Tibial artery (tissue), 4 donors: ENCODE measurements around the gene ZNF516.

ENCODE experiments used
- DNase-seq, 2 donors: peaks; one replicate each; pipeline ENCODE4 v3.0.0-alpha.2; 2019
- H3K27ac ChIP-seq, 2 donors: fragments of 200-600 bp; sonication (generic) in 1 of 2; 1 replicate in 1 of 2; 2 replicates in 1 of 2; pipeline ENCODE4 v1.5.1; 2018 to 2019; ENCODE audit warnings: mild to moderate bottlenecking in 1 of 2
- H3K27me3 ChIP-seq, 2 donors: fragments of 200-600 bp; sonication (generic) in 1 of 2; one replicate each; pipeline versions ENCODE4 v1.5.1 to v1.6.0; 2016 to 2019
- H3K36me3 ChIP-seq, 3 donors: fragments of 200-600 bp; sonication (generic) in 2 of 3; one replicate each; pipeline ENCODE4 v1.5.1; 2016 to 2019; ENCODE audit warnings: mild to moderate bottlenecking in 2 of 3
- H3K4me1 ChIP-seq, 4 donors: fragments of 200-600 bp; sonication (generic) in 2 of 4; 1 replicate in 3 of 4; 2 replicates in 1 of 4; pipeline ENCODE4 v1.5.1; 2016 to 2019
- H3K4me3 ChIP-seq, 2 donors: fragments of 200-600 bp; sonication (generic) in 1 of 2; 1 replicate in 1 of 2; 2 replicates in 1 of 2; pipeline ENCODE4 v1.5.1; 2018 to 2019; ENCODE audit warnings: mild to moderate bottlenecking in 2 of 2
- H3K9me3 ChIP-seq, 3 donors: fragments of 200-600 bp; sonication (generic) in 1 of 3; one replicate each; pipeline ENCODE4 v1.5.1; 2016 to 2019
- CTCF ChIP-seq, 2 experiments: fragments of 200-600 bp in 1 of 2; fragments of 450-650 bp in 1 of 2; IDR thresholded peaks; one replicate each; pipeline ENCODE4 v1.5.1; 2017 to 2019; ENCODE audit warnings: antibody characterized with exemption in 2 of 2, mild to moderate bottlenecking in 1 of 2, moderate library complexity in 1 of 2
- intact Hi-C: fragments of 100-400 bp; cut with DNase I; formaldehyde crosslinking; loops from one replicate; pipeline ENCODE4 v1.15.0; 2023; ENCODE audit warnings: low total_unique reads

ZNF516 gene

GRCh38 chr18:76496194-76496890 is 1.3 kb upstream of the ZNF516 start:
- intact Hi-C loops, result no loop called here
- Histone ChIP-seq H3K4me1 (peaks cover 0 to 45% (median 33%) of the 10 kb centered on the region in 4 donors), H3K4me3 (peak overlapping the region; percentile 56 to 57), H3K9me3 (no peaks in the 10 kb centered on the region), H3K27ac (peak overlapping the region; percentile 38 to 39), H3K27me3 (peaks cover 0 to 55% of the 10 kb centered on the region in 2 donors), H3K36me3 (no peaks in the 10 kb centered on the region)
- peak in 1 of 2 donors; percentile 66 for DNase-seq
- TF ChIP-seq CTCF (IDR thresholded peaks at IDR 0.05), result no peak

GRCh38 chr18:76495435-76496193 is 572 bp upstream of the ZNF516 start:
- Histone ChIP-seq H3K9me3 (no peaks in the 10 kb centered on the region), H3K27ac (peak overlapping the region; percentile 38 to 39), H3K27me3 (peaks cover 0 to 58% of the 10 kb centered on the region in 2 donors), H3K4me1 (peaks cover 0 to 52% (median 38%) of the 10 kb centered on the region in 4 donors), H3K4me3 (peak overlapping the region; percentile 56 to 57), H3K36me3 (no peaks in the 10 kb centered on the region)
- intact Hi-C loops, result no loop called here
- TF ChIP-seq CTCF (IDR thresholded peaks at IDR 0.05), result no peak
- peak in 1 of 2 donors; percentile 49 for DNase-seq

GRCh38 chr18:76494231-76495005 is 624 bp downstream of the ZNF516 start:
- peaks cover 0 to 55% (median 41%) of the 10 kb centered on the region in 4 donors for H3K4me1 ChIP-seq
- H3K9me3 ChIP-seq, result no peaks in the 10 kb centered on the region
- H3K4me3 ChIP-seq, result peak overlapping the region; percentile 56 to 57
- no peak for TF ChIP-seq CTCF (IDR thresholded peaks at IDR 0.05)
- intact Hi-C loops, result no loop called here
- H3K36me3 ChIP-seq, result no peaks in the 10 kb centered on the region
- DNase-seq, result peak in 1 of 2 donors; percentile 47
- H3K27ac ChIP-seq, result peak overlapping the region; percentile 46 to 53
- peaks cover 0 to 65% of the 10 kb centered on the region in 2 donors for H3K27me3 ChIP-seq

GRCh38 chr18:76493213-76494161 is 1.6 kb downstream of the ZNF516 start:
- H3K4me1 ChIP-seq, result peaks cover 0 to 55% (median 41%) of the 10 kb centered on the region in 4 donors
- no peaks in the 10 kb centered on the region for H3K9me3 ChIP-seq
- peak overlapping the region in 1 of 2 donors; percentile 53 for H3K27ac ChIP-seq
- H3K27me3 ChIP-seq, result peaks cover 0 to 69% of the 10 kb centered on the region in 2 donors
- intact Hi-C loops, result no loop called here
- peak overlapping the region; percentile 56 to 57 for H3K4me3 ChIP-seq
- TF ChIP-seq CTCF (IDR thresholded peaks at IDR 0.05), result no peak
- H3K36me3 ChIP-seq, result no peaks in the 10 kb centered on the region
- DNase-seq, result peak in 1 of 2 donors; percentile 47
